Neural cell (in vitro differentiated cells): Measurements from ENCODE around the gene TAB3. TPM values are rescaled to one million over a fixed set of nuclear protein-coding genes. Genes with fewer than 3 reads are reported as not detected.

Source experiments
- H2AFZ ChIP-seq: fragments of 200-600, 300-800 bp; sonication (generic), shearing (Covaris generic); 2 replicates; pipeline ENCODE4 v1.6.0; 2014; ENCODE audit warnings: low read depth, mild to moderate bottlenecking, antibody characterized with exemption, low read length, moderate library complexity
- H3F3A ChIP-seq: fragments of 200-600 bp; shearing (Covaris generic); 2 replicates; pipeline ENCODE4 v1.6.1; 2016; ENCODE audit warnings: mild to moderate bottlenecking, moderate library complexity, mixed read lengths, antibody characterized with exemption, low read length; ENCODE audit not compliant: insufficient read depth, poor library complexity, severe bottlenecking
- H3K27ac ChIP-seq: fragments of 200-600, 300-800 bp; sonication (generic), shearing (Covaris generic); 2 replicates; pipeline ENCODE4 v1.5.1; 2014; ENCODE audit warnings: mild to moderate bottlenecking, low read length, moderate library complexity
- H3K27me3 ChIP-seq: fragments of 300-800, 200-600 bp; sonication (generic), shearing (Covaris generic); 2 replicates; pipeline ENCODE4 v1.6.0; 2014; ENCODE audit warnings: mild to moderate bottlenecking, low read depth, low read length, moderate library complexity; ENCODE audit not compliant: insufficient read depth
- H3K36me3 ChIP-seq: fragments of 300-800, 200-600 bp; sonication (generic), shearing (Covaris generic); 2 replicates; pipeline ENCODE4 v1.5.1; 2014; ENCODE audit warnings: mild to moderate bottlenecking, antibody characterized with exemption, low read length, moderate library complexity; ENCODE audit not compliant: insufficient read depth
- H3K4me2 ChIP-seq: fragments of 300-800, 200-600 bp; sonication (generic), shearing (Covaris generic); 2 replicates; pipeline ENCODE4 v1.6.0; 2014; ENCODE audit warnings: mild to moderate bottlenecking, low read length
- H3K4me3 ChIP-seq: fragments of 300-800, 200-600 bp; sonication (generic), shearing (Covaris generic); 2 replicates; pipeline ENCODE4 v1.5.1; 2014; ENCODE audit warnings: mild to moderate bottlenecking, low read length, moderate library complexity
- H3K79me2 ChIP-seq: fragments of 200-600 bp; shearing (Covaris generic); replicated peaks from 2 replicates; pipeline ENCODE4 v1.6.0; 2014; ENCODE audit warnings: mild to moderate bottlenecking, low read length, moderate library complexity; ENCODE audit not compliant: insufficient read depth
- H3K9ac ChIP-seq: fragments of 300-800, 200-600 bp; sonication (generic), shearing (Covaris generic); 2 replicates; pipeline ENCODE4 v1.6.1; 2016; ENCODE audit warnings: mild to moderate bottlenecking, low read length, mixed read lengths
- H3K9me2 ChIP-seq: fragments of 200-600 bp; shearing (Covaris generic); 2 replicates; pipeline ENCODE4 v1.6.1; 2016; ENCODE audit warnings: mild to moderate bottlenecking, low read length, mixed read lengths; ENCODE audit not compliant: insufficient read depth
- H3K9me3 ChIP-seq: fragments of 200-600, 300-800 bp; sonication (generic), shearing (Covaris generic); 2 replicates; pipeline ENCODE4 v1.6.1; 2016; ENCODE audit warnings: mild to moderate bottlenecking, mixed run types, low read length, moderate library complexity, mixed read lengths
- H4K20me1 ChIP-seq: fragments of 200-600 bp; shearing (Covaris generic); 2 replicates; pipeline ENCODE4 v1.6.1; 2016; ENCODE audit warnings: mild to moderate bottlenecking, mixed run types; ENCODE audit not compliant: insufficient read depth
- EP300 ChIP-seq: fragments of 450-650 bp; conservative IDR thresholded peaks from 2 replicates; pipeline ENCODE4 v1.6.1; 2014; ENCODE audit warnings: antibody characterized with exemption, mild to moderate bottlenecking, moderate library complexity; ENCODE audit not compliant: poor library complexity, severe bottlenecking
- EZH2 ChIP-seq: fragments of 200-600, 300-800 bp; shearing (Covaris generic), sonication (generic); IDR thresholded peaks from 2 replicates; pipeline ENCODE4 v1.6.1; 2014; ENCODE audit warnings: antibody characterized with exemption, low read length, borderline replicate concordance, mild to moderate bottlenecking; ENCODE audit not compliant: insufficient read depth, poor library complexity, severe bottlenecking
- MXI1 ChIP-seq: fragments of 450-650 bp; conservative IDR thresholded peaks from 2 replicates; pipeline ENCODE4 v1.6.1; 2014; ENCODE audit warnings: antibody characterized with exemption, mild to moderate bottlenecking; ENCODE audit not compliant: poor library complexity, severe bottlenecking
- POLR2AphosphoS5 ChIP-seq: IDR thresholded peaks from 2 replicates; pipeline ENCODE4 v1.6.1; 2012
- RAD21 ChIP-seq: fragments of 450-650 bp; conservative IDR thresholded peaks from 2 replicates; pipeline ENCODE4 v1.6.1; 2014; ENCODE audit warnings: antibody characterized with exemption, mild to moderate bottlenecking, moderate library complexity
- SMC3 ChIP-seq: fragments of 450-650 bp; conservative IDR thresholded peaks from 2 replicates; pipeline ENCODE4 v1.6.1; 2014; ENCODE audit warnings: antibody characterized with exemption, mild to moderate bottlenecking, moderate library complexity; ENCODE audit not compliant: poor library complexity
- TAF1 ChIP-seq: IDR thresholded peaks from 2 replicates; pipeline ENCODE4 v1.6.1; 2012; ENCODE audit warnings: low read depth
- polyA plus RNA-seq: library from polyadenylated mRNA; depleted of rRNA; stranded (reverse); fragments of >200 nt; gene quantifications from 2 replicates; pipeline ENCODE4 v1.2.3, GENCODE V29; 2014
- TF ChIP-seq, protein P1 (sequence below): fragments of 450-650 bp; IDR thresholded peaks from 2 replicates; pipeline ENCODE4 v1.5.1; 2014; ENCODE audit warnings: antibody characterized with exemption, mild to moderate bottlenecking, moderate library complexity; ENCODE audit not compliant: poor library complexity, severe bottlenecking
- TF ChIP-seq, protein P2 (sequence below): IDR thresholded peaks from 2 replicates; pipeline ENCODE4 v1.6.1; 2012; ENCODE audit warnings: borderline replicate concordance

TAB3 gene
- polyA plus RNA-seq, 1 donor from 2014 or later = 28.7 TPM

DNA sequence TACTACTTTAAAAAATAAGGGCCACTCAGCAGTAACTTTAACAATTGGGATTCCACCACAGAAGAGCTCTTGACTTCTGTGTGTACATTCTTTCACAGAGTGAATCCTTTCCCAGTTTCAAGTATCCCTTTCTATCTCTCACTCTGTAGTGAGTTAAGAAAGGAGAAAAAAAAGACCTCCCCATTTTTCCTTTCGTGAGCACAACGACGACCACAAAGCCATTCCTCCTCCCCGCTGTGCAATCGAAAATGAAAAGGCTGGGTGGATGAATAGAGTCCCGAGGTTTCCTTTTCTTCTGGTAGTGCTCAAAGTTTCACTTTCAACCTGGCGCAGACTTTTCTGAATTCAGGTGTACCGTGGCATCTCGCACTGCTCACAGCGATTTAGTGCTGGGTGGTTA is 58.0 kb downstream of the TAB3 start:
- TF ChIP-seq TAF1 (no peak), EZH2 (no peak), POLR2AphosphoS5 (no peak), EP300 (no peak), RAD21 (no peak), SMC3 (no peak)
- TF ChIP-seq, protein P1, sequence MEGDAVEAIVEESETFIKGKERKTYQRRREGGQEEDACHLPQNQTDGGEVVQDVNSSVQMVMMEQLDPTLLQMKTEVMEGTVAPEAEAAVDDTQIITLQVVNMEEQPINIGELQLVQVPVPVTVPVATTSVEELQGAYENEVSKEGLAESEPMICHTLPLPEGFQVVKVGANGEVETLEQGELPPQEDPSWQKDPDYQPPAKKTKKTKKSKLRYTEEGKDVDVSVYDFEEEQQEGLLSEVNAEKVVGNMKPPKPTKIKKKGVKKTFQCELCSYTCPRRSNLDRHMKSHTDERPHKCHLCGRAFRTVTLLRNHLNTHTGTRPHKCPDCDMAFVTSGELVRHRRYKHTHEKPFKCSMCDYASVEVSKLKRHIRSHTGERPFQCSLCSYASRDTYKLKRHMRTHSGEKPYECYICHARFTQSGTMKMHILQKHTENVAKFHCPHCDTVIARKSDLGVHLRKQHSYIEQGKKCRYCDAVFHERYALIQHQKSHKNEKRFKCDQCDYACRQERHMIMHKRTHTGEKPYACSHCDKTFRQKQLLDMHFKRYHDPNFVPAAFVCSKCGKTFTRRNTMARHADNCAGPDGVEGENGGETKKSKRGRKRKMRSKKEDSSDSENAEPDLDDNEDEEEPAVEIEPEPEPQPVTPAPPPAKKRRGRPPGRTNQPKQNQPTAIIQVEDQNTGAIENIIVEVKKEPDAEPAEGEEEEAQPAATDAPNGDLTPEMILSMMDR = no peak
- TF ChIP-seq, protein P2, sequence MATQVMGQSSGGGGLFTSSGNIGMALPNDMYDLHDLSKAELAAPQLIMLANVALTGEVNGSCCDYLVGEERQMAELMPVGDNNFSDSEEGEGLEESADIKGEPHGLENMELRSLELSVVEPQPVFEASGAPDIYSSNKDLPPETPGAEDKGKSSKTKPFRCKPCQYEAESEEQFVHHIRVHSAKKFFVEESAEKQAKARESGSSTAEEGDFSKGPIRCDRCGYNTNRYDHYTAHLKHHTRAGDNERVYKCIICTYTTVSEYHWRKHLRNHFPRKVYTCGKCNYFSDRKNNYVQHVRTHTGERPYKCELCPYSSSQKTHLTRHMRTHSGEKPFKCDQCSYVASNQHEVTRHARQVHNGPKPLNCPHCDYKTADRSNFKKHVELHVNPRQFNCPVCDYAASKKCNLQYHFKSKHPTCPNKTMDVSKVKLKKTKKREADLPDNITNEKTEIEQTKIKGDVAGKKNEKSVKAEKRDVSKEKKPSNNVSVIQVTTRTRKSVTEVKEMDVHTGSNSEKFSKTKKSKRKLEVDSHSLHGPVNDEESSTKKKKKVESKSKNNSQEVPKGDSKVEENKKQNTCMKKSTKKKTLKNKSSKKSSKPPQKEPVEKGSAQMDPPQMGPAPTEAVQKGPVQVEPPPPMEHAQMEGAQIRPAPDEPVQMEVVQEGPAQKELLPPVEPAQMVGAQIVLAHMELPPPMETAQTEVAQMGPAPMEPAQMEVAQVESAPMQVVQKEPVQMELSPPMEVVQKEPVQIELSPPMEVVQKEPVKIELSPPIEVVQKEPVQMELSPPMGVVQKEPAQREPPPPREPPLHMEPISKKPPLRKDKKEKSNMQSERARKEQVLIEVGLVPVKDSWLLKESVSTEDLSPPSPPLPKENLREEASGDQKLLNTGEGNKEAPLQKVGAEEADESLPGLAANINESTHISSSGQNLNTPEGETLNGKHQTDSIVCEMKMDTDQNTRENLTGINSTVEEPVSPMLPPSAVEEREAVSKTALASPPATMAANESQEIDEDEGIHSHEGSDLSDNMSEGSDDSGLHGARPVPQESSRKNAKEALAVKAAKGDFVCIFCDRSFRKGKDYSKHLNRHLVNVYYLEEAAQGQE = no peak
- no peak overlapping the region for H3K4me2 ChIP-seq
- no peak overlapping the region for H2AFZ ChIP-seq

DNA sequence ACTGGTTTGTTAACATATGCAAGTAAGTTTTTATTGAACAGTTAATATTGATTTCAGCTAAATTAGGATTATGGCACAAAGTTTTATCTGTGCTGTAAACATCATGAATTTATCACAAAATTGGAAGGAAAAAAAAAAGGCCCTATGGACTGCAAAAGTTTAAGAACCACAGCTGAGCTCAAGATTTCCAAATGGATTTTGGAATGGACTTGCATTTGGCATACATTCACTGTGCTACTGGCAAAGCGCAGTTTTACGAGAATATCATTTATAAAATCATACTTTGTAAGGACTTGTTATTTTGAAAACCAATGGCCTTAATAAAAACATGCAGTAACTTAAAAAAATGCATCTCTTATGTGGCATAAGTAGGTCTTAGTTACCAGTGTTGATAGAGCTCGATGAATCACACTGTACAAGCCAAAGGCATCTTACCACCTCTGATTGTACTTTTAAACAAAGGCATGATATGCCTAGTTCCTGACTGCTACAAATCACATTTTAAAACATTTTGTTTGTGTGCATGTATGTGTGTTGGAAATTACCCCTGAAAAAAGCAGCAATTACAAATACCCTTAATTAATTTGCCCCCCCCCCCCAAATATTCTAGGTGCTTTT is 58.6 kb downstream of the TAB3 start:
- H3K9ac ChIP-seq = no peak overlapping the region
- no peaks in the 10 kb centered on the region for H3K27me3 ChIP-seq
- no peak overlapping the region for H3K27ac ChIP-seq
- no peaks in the 10 kb centered on the region for H3K36me3 ChIP-seq
- no peaks in the 10 kb centered on the region for H3K9me3 ChIP-seq
- no peaks in the 10 kb centered on the region for H3K9me2 ChIP-seq
- no peak overlapping the region for H3K4me2 ChIP-seq
- no peak overlapping the region for H3K4me3 ChIP-seq
- no peaks in the 10 kb centered on the region for H3K79me2 ChIP-seq
- H3F3A ChIP-seq = no peaks in the 10 kb centered on the region
- H2AFZ ChIP-seq = no peak overlapping the region
- H4K20me1 ChIP-seq = no peaks in the 10 kb centered on the region
- TF ChIP-seq TAF1 (no peak), EZH2 (no peak), SMC3 (no peak), RAD21 (no peak), POLR2AphosphoS5 (no peak), EP300 (no peak), MXI1 (no peak)
- TF ChIP-seq, protein P1 = no peak
- TF ChIP-seq, protein P2 = no peak

More for the DNA sequence above, 58.0 kb downstream of the TAB3 start:
- Histone ChIP-seq H4K20me1 (no peaks in the 10 kb centered on the region), H3K36me3 (no peaks in the 10 kb centered on the region), H3K9me2 (no peaks in the 10 kb centered on the region), H3F3A (no peaks in the 10 kb centered on the region), H3K9me3 (no peaks in the 10 kb centered on the region), H3K79me2 (no peaks in the 10 kb centered on the region), H3K9ac (no peak overlapping the region), H3K4me3 (no peak overlapping the region), H3K27me3 (no peaks in the 10 kb centered on the region), H3K27ac (no peak overlapping the region)
